Measurements from ENCODE around the gene WDR6.

The WDR6 gene

GRCh38 chr3:49007068-49007770, at the start of gene WDR6:
TSS of gene WDR6 (plus strand) at chr3:49007391. CDS start at chr3:49007432, 41 bp downstream.
- H3K4me3 ChIP-seq (ENCODE audit: low read length in 2 of 2): peak within 1 kb of the TSS; percentile 90 to 95
- peak within 1 kb of the TSS; percentile 97 for H3K27ac ChIP-seq (ENCODE audit: low read length)
- H3K9ac ChIP-seq (ENCODE audit: low read length in 2 of 2): peak within 1 kb of the TSS; percentile 92 to 94
- H3K9me3 ChIP-seq (ENCODE audit: control insufficient read depth in 2 of 2, low read length in 2 of 2): no peaks in the 10 kb centered on the region
- peaks cover 18% of the 10 kb centered on the region for H3K4me1 ChIP-seq (ENCODE audit: control insufficient read depth, insufficient read depth, low read length)
- H3K36me3 ChIP-seq (ENCODE audit: control insufficient read depth in 2 of 2, insufficient read depth in 2 of 2, low read length in 2 of 2): peaks cover 5 to 11% of the 10 kb centered on the region in 2 donors
- no peaks in the 10 kb centered on the region for H3K27me3 ChIP-seq (ENCODE audit: control insufficient read depth in 1 of 2, insufficient read depth in 2 of 2, low read length in 2 of 2)

DNA sequence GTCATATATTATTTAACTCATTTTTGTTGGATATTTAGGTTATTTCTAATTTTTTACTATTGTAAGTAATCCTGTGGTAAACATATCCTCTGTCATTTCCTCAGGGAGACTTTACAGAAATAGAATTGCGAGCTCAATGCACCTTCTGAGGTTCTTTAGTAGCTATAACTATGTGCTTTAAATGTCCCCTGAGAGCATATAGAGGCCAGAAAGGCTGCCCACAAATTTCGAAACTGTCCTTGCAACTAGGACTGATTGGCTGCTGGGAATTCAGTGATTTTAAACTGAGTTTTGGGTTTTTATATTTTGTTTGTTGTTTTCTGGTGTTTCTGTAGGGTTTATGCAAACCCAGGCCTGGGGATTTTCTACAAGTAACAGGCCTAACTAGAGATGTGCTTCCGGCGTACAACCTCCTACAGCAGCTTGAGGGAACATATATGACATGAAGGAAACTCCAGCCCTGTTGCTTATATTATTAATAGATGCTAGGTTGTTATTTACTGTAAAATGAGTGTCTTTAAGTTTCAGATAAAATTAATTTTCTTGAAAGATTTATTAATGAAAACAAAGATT, 46.3 kb upstream of the WDR6 start:
- no peak overlapping the region for H3K4me3 ChIP-seq (ENCODE audit: low read length in 2 of 2)
- no peaks in the 10 kb centered on the region for H3K27me3 ChIP-seq (ENCODE audit: control insufficient read depth in 1 of 2, insufficient read depth in 2 of 2, low read length in 2 of 2)
- no peaks in the 10 kb centered on the region for H3K9me3 ChIP-seq (ENCODE audit: control insufficient read depth in 2 of 2, low read length in 2 of 2)
- peak overlapping the region in 1 of 2 donors; percentile 14 for H3K9ac ChIP-seq (ENCODE audit: low read length in 2 of 2)
- no peak overlapping the region for H3K27ac ChIP-seq (ENCODE audit: low read length)
- H3K4me1 ChIP-seq (ENCODE audit: control insufficient read depth, insufficient read depth, low read length): no peaks in the 10 kb centered on the region
- peaks cover 14 to 18% of the 10 kb centered on the region in 2 donors for H3K36me3 ChIP-seq (ENCODE audit: control insufficient read depth in 2 of 2, insufficient read depth in 2 of 2, low read length in 2 of 2)

DNA sequence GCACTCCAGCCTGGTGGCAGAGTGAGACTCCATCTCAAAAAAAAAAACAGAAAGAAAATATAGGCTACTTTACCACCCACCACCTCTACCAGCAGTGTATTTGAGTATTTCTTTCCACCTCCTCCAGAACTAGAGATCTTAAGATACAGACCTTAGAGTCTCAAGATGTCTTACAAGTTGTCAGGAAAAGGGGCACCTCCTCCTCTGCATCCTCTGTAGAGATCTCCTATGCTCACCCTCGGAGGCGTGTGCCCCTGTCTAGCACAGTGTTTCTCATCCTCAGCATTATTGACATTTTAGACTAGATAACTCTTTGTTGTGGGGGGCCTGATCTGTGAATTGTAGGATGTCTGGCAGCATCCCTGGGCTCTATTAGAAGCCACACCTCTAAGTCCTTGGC, 44.9 kb upstream of the WDR6 start:
- no peaks in the 10 kb centered on the region for H3K4me1 ChIP-seq (ENCODE audit: control insufficient read depth, insufficient read depth, low read length)
- H3K27ac ChIP-seq (ENCODE audit: low read length): no peak overlapping the region
- H3K4me3 ChIP-seq (ENCODE audit: low read length in 2 of 2): no peak overlapping the region
- H3K9ac ChIP-seq (ENCODE audit: low read length in 2 of 2): no peak overlapping the region
- H3K9me3 ChIP-seq (ENCODE audit: control insufficient read depth in 2 of 2, low read length in 2 of 2): no peaks in the 10 kb centered on the region
- no peaks in the 10 kb centered on the region for H3K27me3 ChIP-seq (ENCODE audit: control insufficient read depth in 1 of 2, insufficient read depth in 2 of 2, low read length in 2 of 2)
- peaks cover 25% of the 10 kb centered on the region in 2 donors for H3K36me3 ChIP-seq (ENCODE audit: control insufficient read depth in 2 of 2, insufficient read depth in 2 of 2, low read length in 2 of 2)

DNA sequence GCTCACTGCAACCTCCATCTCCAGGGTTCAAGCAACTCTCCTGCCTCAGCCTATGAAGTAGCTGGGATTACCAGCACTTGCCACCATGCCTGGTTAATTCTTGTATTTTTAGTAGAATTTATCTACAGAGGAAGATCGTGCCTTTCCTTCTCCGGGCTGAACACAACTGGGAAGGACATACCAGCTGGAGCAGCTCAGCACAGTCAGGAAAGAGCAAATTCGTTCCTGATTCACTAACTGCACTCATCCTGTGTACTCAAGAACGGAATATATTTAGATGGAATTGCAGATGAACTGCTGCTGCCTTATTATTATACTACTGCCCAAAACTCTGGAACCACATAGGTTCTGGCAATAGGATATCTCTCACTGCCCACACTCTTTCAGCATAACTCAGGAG, 44.3 kb upstream of the WDR6 start:
- no peaks in the 10 kb centered on the region for H3K9me3 ChIP-seq (ENCODE audit: control insufficient read depth in 2 of 2, low read length in 2 of 2)
- H3K27me3 ChIP-seq (ENCODE audit: control insufficient read depth in 1 of 2, insufficient read depth in 2 of 2, low read length in 2 of 2): no peaks in the 10 kb centered on the region
- H3K4me3 ChIP-seq (ENCODE audit: low read length in 2 of 2): no peak overlapping the region
- H3K27ac ChIP-seq (ENCODE audit: low read length): no peak overlapping the region
- no peak overlapping the region for H3K9ac ChIP-seq (ENCODE audit: low read length in 2 of 2)
- peaks cover 25 to 26% of the 10 kb centered on the region in 2 donors for H3K36me3 ChIP-seq (ENCODE audit: control insufficient read depth in 2 of 2, insufficient read depth in 2 of 2, low read length in 2 of 2)
- no peaks in the 10 kb centered on the region for H3K4me1 ChIP-seq (ENCODE audit: control insufficient read depth, insufficient read depth, low read length)

GRCh38 chr3:48963591-48963990, 43.6 kb upstream of the WDR6 start:
- Histone ChIP-seq H3K4me3 (ENCODE audit: low read length in 2 of 2) (no peak overlapping the region), H3K36me3 (ENCODE audit: control insufficient read depth in 2 of 2, insufficient read depth in 2 of 2, low read length in 2 of 2) (peaks cover 24 to 28% of the 10 kb centered on the region in 2 donors), H3K27ac (ENCODE audit: low read length) (no peak overlapping the region), H3K4me1 (ENCODE audit: control insufficient read depth, insufficient read depth, low read length) (no peaks in the 10 kb centered on the region), H3K27me3 (ENCODE audit: control insufficient read depth in 1 of 2, insufficient read depth in 2 of 2, low read length in 2 of 2) (no peaks in the 10 kb centered on the region), H3K9me3 (ENCODE audit: control insufficient read depth in 2 of 2, low read length in 2 of 2) (no peaks in the 10 kb centered on the region), H3K9ac (ENCODE audit: low read length in 2 of 2) (no peak overlapping the region)

- H3K4me3 ChIP-seq (ENCODE audit: low read length in 2 of 2): no peak overlapping the region
- no peaks in the 10 kb centered on the region for H3K4me1 ChIP-seq (ENCODE audit: control insufficient read depth, insufficient read depth, low read length)
- peaks cover 34 to 41% of the 10 kb centered on the region in 2 donors for H3K36me3 ChIP-seq (ENCODE audit: control insufficient read depth in 2 of 2, insufficient read depth in 2 of 2, low read length in 2 of 2)
- no peak overlapping the region for H3K9ac ChIP-seq (ENCODE audit: low read length in 2 of 2)
- no peak overlapping the region for H3K27ac ChIP-seq (ENCODE audit: low read length)
- no peaks in the 10 kb centered on the region for H3K9me3 ChIP-seq (ENCODE audit: control insufficient read depth in 2 of 2, low read length in 2 of 2)
- no peaks in the 10 kb centered on the region for H3K27me3 ChIP-seq (ENCODE audit: control insufficient read depth in 1 of 2, insufficient read depth in 2 of 2, low read length in 2 of 2)
These were observed 40.8 kb upstream of the WDR6 start for GRCh38 chr3:48966367-48966766.

- Histone ChIP-seq H3K27me3 (ENCODE audit: control insufficient read depth in 1 of 2, insufficient read depth in 2 of 2, low read length in 2 of 2) (no peaks in the 10 kb centered on the region), H3K36me3 (ENCODE audit: control insufficient read depth in 2 of 2, insufficient read depth in 2 of 2, low read length in 2 of 2) (peaks cover 40 to 47% of the 10 kb centered on the region in 2 donors), H3K9ac (ENCODE audit: low read length in 2 of 2) (no peak overlapping the region), H3K9me3 (ENCODE audit: control insufficient read depth in 2 of 2, low read length in 2 of 2) (no peaks in the 10 kb centered on the region), H3K4me1 (ENCODE audit: control insufficient read depth, insufficient read depth, low read length) (no peaks in the 10 kb centered on the region), H3K4me3 (ENCODE audit: low read length in 2 of 2) (no peak overlapping the region), H3K27ac (ENCODE audit: low read length) (no peak overlapping the region)
These were observed 40.3 kb upstream of the WDR6 start for GRCh38 chr3:48966876-48967361.

DNA sequence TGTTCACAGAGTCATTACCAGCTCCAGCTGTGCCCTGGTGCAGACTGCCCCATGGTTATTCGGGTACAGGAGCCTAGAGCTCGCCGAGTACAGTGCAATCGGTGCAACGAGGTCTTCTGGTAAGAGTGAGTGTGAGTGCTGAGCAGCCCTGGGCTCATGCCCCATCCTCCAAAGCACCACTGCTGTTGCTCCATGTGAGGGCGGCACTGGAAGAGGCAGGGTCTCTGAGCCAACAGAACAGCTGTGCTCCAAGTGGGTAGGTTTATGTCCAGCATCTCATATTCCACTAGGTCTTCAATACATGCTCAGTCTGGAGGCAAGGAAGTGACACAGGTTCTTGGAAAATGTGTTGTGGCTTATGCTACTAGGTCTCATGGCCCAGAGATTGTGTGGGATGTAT, 36.6 kb upstream of the WDR6 start:
- no peak overlapping the region for H3K27ac ChIP-seq (ENCODE audit: low read length)
- H3K36me3 ChIP-seq (ENCODE audit: control insufficient read depth in 2 of 2, insufficient read depth in 2 of 2, low read length in 2 of 2): peaks cover 60 to 62% of the 10 kb centered on the region in 2 donors
- no peaks in the 10 kb centered on the region for H3K9me3 ChIP-seq (ENCODE audit: control insufficient read depth in 2 of 2, low read length in 2 of 2)

DNA sequence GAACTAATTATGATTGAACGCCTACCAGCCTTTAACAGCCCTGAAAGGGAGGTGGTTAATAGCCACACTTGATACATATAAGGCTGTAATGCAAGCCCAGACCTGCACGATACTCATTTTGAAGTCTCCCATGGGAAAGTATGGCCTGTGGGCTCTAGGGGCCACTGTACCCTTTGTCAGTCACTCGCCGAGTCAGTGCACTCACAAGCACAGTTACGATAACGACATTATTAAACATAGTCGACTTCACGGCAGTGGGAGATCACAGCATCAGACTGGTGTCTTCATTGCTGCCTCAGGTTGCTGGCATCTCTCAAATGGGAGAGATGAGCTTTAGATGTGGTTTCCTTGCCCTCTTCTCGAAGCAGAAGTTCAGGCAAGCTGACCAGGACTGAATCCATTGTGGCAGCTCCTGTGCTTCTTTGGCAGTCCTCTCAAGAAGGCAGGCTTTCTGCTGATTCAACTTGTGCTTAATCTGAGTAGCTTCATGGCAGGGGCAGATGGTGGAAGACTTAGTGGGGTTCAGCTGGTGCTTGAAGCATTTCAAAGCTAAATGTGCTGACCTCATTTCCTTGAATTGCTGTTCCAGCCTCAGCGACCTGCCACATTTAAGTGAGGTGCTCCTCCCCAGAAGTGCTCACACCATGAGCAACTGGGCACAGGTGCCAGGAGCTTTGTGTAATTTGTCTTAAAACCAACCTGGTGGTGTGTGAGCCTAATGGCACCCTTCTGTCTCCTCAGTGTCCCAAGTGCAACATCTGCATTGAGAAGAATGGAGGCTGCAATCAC, 32.9 kb upstream of the WDR6 start:
- H3K4me3 ChIP-seq (ENCODE audit: low read length in 2 of 2): no peak overlapping the region
- H3K27ac ChIP-seq (ENCODE audit: low read length): no peak overlapping the region
- H3K36me3 ChIP-seq (ENCODE audit: control insufficient read depth in 2 of 2, insufficient read depth in 2 of 2, low read length in 2 of 2): peaks cover 57 to 70% of the 10 kb centered on the region in 2 donors
- no peaks in the 10 kb centered on the region for H3K27me3 ChIP-seq (ENCODE audit: control insufficient read depth in 1 of 2, insufficient read depth in 2 of 2, low read length in 2 of 2)
- H3K9ac ChIP-seq (ENCODE audit: low read length in 2 of 2): no peak overlapping the region
- H3K4me1 ChIP-seq (ENCODE audit: control insufficient read depth, insufficient read depth, low read length): no peaks in the 10 kb centered on the region
- H3K9me3 ChIP-seq (ENCODE audit: control insufficient read depth in 2 of 2, low read length in 2 of 2): no peaks in the 10 kb centered on the region

More for the DNA sequence above, 36.6 kb upstream of the WDR6 start:
- Histone ChIP-seq H3K27me3 (ENCODE audit: control insufficient read depth in 1 of 2, insufficient read depth in 2 of 2, low read length in 2 of 2) (no peaks in the 10 kb centered on the region), H3K4me1 (ENCODE audit: control insufficient read depth, insufficient read depth, low read length) (no peaks in the 10 kb centered on the region), H3K9ac (ENCODE audit: low read length in 2 of 2) (no peak overlapping the region), H3K4me3 (ENCODE audit: low read length in 2 of 2) (no peak overlapping the region)

- no peaks in the 10 kb centered on the region for H3K27me3 ChIP-seq (ENCODE audit: control insufficient read depth in 1 of 2, insufficient read depth in 2 of 2, low read length in 2 of 2)
- no peaks in the 10 kb centered on the region for H3K4me1 ChIP-seq (ENCODE audit: control insufficient read depth, insufficient read depth, low read length)
- H3K27ac ChIP-seq (ENCODE audit: low read length): no peak overlapping the region
- H3K9ac ChIP-seq (ENCODE audit: low read length in 2 of 2): no peak overlapping the region
- no peak overlapping the region for H3K4me3 ChIP-seq (ENCODE audit: low read length in 2 of 2)
- H3K36me3 ChIP-seq (ENCODE audit: control insufficient read depth in 2 of 2, insufficient read depth in 2 of 2, low read length in 2 of 2): peaks cover 63 to 72% of the 10 kb centered on the region in 2 donors
- no peaks in the 10 kb centered on the region for H3K9me3 ChIP-seq (ENCODE audit: control insufficient read depth in 2 of 2, low read length in 2 of 2)
These were observed 27.7 kb upstream of the WDR6 start for GRCh38 chr3:48979451-48979850.
